AG08395 (cell line): ENCODE data around the gene SERTAD4.
"Not testable (repeated sequence)": the region's sequence is repeated elsewhere in the genome, so short reads cannot be mapped to it uniquely, and the experiment has no call there.

Source experiments
- DNase-seq: peaks from one replicate; pipeline ENCODE4 v3.0.0; 2012; ENCODE audit warnings: mixed read lengths, low spot score

The SERTAD4 gene

GRCh38 chr1:210232511-210233215 is at the start of gene SERTAD4:
Gene SERTAD4, plus strand, starts transcription at chr1:210232796. Its CDS starts 5,165 bp downstream, at chr1:210237961.
- no peak for DNase-seq

- DNase-seq: no peak
Observed at GRCh38 chr1:210185063-210185462, 47.5 kb upstream of the SERTAD4 start.

- not testable (repeated sequence) for DNase-seq
Observed at GRCh38 chr1:210187849-210188606, 44.6 kb upstream of the SERTAD4 start.

GRCh38 chr1:210189426-210189825 is 43.2 kb upstream of the SERTAD4 start:
- DNase-seq: no peak

GRCh38 chr1:210195635-210196160 is 36.9 kb upstream of the SERTAD4 start:
- no peak for DNase-seq

- not testable (repeated sequence) for DNase-seq
Observed at GRCh38 chr1:210196266-210196665, 36.3 kb upstream of the SERTAD4 start.

- no peak for DNase-seq
Observed at GRCh38 chr1:210198840-210199239, 33.8 kb upstream of the SERTAD4 start.

- no peak for DNase-seq
Observed at GRCh38 chr1:210200124-210200736, 32.4 kb upstream of the SERTAD4 start.

GRCh38 chr1:210201681-210202080 is 30.9 kb upstream of the SERTAD4 start:
- DNase-seq: no peak

- DNase-seq: no peak
Observed at GRCh38 chr1:210207597-210208450, 24.8 kb upstream of the SERTAD4 start.

- DNase-seq: no peak
Observed at GRCh38 chr1:210213335-210213734, 19.3 kb upstream of the SERTAD4 start.

GRCh38 chr1:210214573-210215409 is 17.8 kb upstream of the SERTAD4 start:
- DNase-seq: no peak

GRCh38 chr1:210217482-210217881 is 15.1 kb upstream of the SERTAD4 start:
- no peak for DNase-seq

GRCh38 chr1:210218047-210218446 is 14.5 kb upstream of the SERTAD4 start:
- DNase-seq: no peak

GRCh38 chr1:210222340-210223006 is 10.1 kb upstream of the SERTAD4 start:
- DNase-seq: no peak

GRCh38 chr1:210223226-210223904 is 9.2 kb upstream of the SERTAD4 start:
- DNase-seq: no peak

- DNase-seq: no peak
Observed at GRCh38 chr1:210228158-210228557, 4.4 kb upstream of the SERTAD4 start.

GRCh38 chr1:210230149-210230695 is 2.4 kb upstream of the SERTAD4 start:
- no peak for DNase-seq

- DNase-seq: peak; percentile 19
Observed at GRCh38 chr1:210231846-210232510, 618 bp upstream of the SERTAD4 start.
